ENCODE results near the gene GINS1. TPM values are rescaled to one million over a fixed set of nuclear protein-coding genes. Genes with fewer than 3 reads are reported as not detected.

Gene GINS1
- total and polyA plus RNA-seq, 8 donors: 1.0 to 9.4 (median 2.8) TPM; not detected in 1

DNA sequence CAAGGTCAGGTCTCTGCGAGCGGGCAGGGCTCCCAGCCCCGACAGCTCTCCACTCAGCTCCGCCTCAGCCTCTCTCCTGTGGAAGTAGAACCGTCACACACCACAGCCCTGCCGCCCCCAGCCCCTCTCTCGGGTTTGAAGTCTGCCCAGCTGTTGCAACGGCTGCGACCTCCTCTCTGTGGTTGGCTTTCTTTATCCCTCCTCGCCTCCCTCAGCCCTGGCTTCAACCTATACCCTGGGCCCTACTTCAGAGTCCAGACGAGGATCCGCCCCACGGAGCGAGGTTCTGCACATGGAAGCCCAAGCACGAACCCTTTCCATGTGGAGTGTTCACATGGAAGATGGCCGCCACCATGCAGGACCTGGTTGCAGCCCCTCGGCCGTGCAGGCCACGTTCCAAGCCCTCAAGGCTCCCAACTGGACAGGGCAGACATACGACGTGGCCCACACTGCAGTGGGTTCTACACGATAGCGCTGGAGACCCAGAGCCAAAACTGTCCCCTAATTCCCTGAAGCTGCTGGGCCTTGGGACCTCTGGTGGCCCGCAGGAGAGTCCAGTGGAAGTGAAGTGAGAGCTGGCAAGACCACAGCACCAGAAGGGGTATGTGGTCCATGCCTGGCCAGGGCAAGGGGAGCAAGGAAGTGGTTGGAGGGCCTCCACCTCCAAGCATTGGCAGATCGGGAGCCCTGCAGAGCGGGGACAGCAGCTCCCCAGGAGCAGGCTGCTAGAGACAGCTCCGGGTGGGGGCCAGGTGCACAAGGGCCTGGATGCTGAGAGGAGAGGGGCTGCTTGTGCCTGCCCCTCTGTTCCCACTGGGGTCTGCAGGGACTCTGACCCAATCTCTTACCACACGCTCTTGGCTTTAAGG lies 69.8 kb downstream of the GINS1 start:
- DNase-seq: no peak
- Histone ChIP-seq H3K4me3 (no peak overlapping the region), H3K4me1 (no peaks in the 10 kb centered on the region), H3K27ac (no peak overlapping the region), H3K36me3 (peaks cover 4 to 91% (median 65%) of the 10 kb centered on the region in 4 donors), H3K9me3 (no peaks in the 10 kb centered on the region), H3K27me3 (no peaks in the 10 kb centered on the region)
- 91 to 95% (median 94%) methylated on average over 26 to 28 of the region's 28 CpGs for WGBS, 5 donors
- intact Hi-C loops (cut with DNase I; ENCODE audit: low total_unique reads): no loop called here
- no peak for TF ChIP-seq EP300 (IDR thresholded peaks at IDR 0.05)
- TF ChIP-seq, protein P1, sequence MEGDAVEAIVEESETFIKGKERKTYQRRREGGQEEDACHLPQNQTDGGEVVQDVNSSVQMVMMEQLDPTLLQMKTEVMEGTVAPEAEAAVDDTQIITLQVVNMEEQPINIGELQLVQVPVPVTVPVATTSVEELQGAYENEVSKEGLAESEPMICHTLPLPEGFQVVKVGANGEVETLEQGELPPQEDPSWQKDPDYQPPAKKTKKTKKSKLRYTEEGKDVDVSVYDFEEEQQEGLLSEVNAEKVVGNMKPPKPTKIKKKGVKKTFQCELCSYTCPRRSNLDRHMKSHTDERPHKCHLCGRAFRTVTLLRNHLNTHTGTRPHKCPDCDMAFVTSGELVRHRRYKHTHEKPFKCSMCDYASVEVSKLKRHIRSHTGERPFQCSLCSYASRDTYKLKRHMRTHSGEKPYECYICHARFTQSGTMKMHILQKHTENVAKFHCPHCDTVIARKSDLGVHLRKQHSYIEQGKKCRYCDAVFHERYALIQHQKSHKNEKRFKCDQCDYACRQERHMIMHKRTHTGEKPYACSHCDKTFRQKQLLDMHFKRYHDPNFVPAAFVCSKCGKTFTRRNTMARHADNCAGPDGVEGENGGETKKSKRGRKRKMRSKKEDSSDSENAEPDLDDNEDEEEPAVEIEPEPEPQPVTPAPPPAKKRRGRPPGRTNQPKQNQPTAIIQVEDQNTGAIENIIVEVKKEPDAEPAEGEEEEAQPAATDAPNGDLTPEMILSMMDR (IDR thresholded peaks at IDR 0.05): no peak
- TF ChIP-seq POLR2AphosphoS5 (IDR thresholded peaks at IDR 0.05): no peak
- TF ChIP-seq POLR2A (IDR thresholded peaks at IDR 0.05): no peak

DNA sequence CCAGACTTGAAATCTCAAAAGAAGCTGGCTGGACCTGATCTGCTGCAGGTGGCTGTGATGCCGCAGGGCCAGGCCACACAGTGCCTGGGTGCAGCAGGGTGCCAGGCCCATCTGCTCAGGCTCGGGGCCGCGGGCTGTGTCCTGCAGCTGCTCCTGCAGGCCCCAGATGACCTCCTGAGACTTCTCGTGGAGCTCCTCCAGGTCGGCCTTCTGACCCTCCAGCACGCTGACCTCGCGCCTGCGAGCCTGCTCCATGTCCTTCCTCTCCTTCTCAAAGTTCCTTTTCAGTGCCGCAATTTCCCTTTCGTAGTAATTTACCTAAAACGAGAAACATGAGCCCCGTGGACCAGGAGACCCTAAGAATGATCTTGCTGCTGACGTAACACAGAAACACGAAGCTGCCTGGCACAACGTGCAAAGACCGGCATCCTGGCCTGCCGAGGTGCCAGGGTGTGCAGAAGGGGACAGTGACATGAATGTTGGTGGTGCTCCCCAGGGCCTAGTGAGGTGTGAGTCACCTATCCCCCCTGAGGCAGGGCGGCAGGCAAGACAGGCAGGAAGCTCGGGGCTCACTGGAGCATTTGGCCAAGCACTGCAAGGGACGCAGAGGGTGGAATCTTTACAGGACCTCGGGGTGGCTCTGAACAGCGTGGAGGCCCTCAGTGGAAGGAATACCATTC lies 71.6 kb downstream of the GINS1 start:
- TF ChIP-seq EP300 (IDR thresholded peaks at IDR 0.05): no peak
- TF ChIP-seq POLR2AphosphoS5 (IDR thresholded peaks at IDR 0.05): no peak
- Histone ChIP-seq H3K27me3 (no peaks in the 10 kb centered on the region), H3K4me3 (no peak overlapping the region), H3K4me1 (no peaks in the 10 kb centered on the region), H3K9me3 (no peaks in the 10 kb centered on the region), H3K27ac (no peak overlapping the region), H3K36me3 (peaks cover 4 to 94% (median 74%) of the 10 kb centered on the region in 4 donors)
- DNase-seq: no peak
- intact Hi-C loops (cut with DNase I; ENCODE audit: low total_unique reads): no loop called here
- WGBS, 5 donors: 87 to 93% (median 90%) methylated on average over 24 of the region's 24 CpGs

DNA sequence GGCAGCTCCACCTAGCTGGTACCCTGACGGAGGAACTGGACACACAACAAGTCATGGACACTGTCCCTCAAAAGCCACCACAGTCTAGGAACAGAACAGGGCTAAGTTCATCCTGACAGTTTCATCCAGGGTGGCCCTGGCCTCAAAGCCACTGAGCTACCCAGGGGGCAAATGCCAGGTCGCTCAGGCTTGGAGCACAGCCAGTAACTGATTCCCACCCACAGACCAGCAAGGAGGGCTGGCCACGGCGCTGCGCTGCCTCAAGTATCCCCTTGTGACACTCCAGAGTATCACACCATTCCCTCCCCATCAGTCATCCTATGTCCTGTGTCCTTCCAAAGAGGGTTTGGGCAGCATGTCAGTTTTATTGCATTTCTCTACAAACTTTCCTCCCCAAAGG lies 72.2 kb downstream of the GINS1 start:
- no peaks in the 10 kb centered on the region for H3K4me1 ChIP-seq
- no peaks in the 10 kb centered on the region for H3K9me3 ChIP-seq
- intact Hi-C loops (cut with DNase I; ENCODE audit: low total_unique reads): no loop called here
- no peak overlapping the region for H3K27ac ChIP-seq
- no peaks in the 10 kb centered on the region for H3K27me3 ChIP-seq
- H3K4me3 ChIP-seq: no peak overlapping the region
- H3K36me3 ChIP-seq: peaks cover 4 to 97% (median 78%) of the 10 kb centered on the region in 4 donors
- no peak for DNase-seq
- 83 to 95% (median 92%) methylated on average over 5 of the region's 5 CpGs for WGBS, 5 donors
- TF ChIP-seq POLR2A (IDR thresholded peaks at IDR 0.05): no peak
- TF ChIP-seq, protein P1 (IDR thresholded peaks at IDR 0.05): no peak
- TF ChIP-seq POLR2AphosphoS5 (IDR thresholded peaks at IDR 0.05): no peak
- no peak for TF ChIP-seq EP300 (IDR thresholded peaks at IDR 0.05)

DNA sequence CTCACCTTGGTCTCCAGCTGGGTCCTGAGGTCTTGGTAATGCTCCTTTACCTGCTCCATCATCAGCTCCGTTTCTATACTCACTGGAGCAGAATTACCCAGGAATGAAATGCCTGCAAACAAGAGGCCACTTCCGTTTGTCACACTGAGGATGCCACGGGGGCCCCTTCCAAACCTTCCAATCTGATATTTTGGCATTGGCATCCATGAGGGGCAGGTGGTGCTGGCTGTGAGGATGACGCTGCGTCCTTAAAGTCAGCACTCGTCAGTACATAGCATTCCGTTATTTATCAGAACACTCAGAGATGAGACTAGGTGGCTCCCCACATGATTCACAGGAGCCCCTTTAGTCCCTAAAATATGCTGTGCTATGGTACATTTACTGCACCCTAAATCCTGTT lies 72.7 kb downstream of the GINS1 start:
- 91 to 97% (median 95%) methylated on average over 7 of the region's 7 CpGs for WGBS, 5 donors
- DNase-seq: no peak
- intact Hi-C loops (cut with DNase I; ENCODE audit: low total_unique reads): no loop called here

More for the DNA sequence above, 72.7 kb downstream of the GINS1 start:
- no peak for TF ChIP-seq POLR2AphosphoS5 (IDR thresholded peaks at IDR 0.05)
- no peak for TF ChIP-seq EP300 (IDR thresholded peaks at IDR 0.05)
- TF ChIP-seq, protein P1 (IDR thresholded peaks at IDR 0.05): no peak
- no peak for TF ChIP-seq POLR2A (IDR thresholded peaks at IDR 0.05)
- Histone ChIP-seq H3K36me3 (peaks cover 4 to 97% (median 83%) of the 10 kb centered on the region in 4 donors), H3K4me3 (no peak overlapping the region), H3K27me3 (no peaks in the 10 kb centered on the region), H3K4me1 (no peaks in the 10 kb centered on the region), H3K9me3 (no peaks in the 10 kb centered on the region), H3K27ac (no peak overlapping the region)

All from stomach (tissue), 9 donors.